ENCODE data around the gene PLCD1. TPM values are rescaled to one million over a fixed set of nuclear protein-coding genes. Genes with fewer than 3 reads are reported as not detected.

PLCD1 gene
- total and polyA plus RNA-seq, 2 experiments from 2014 or later = 16.0 to 24.4 TPM

- TF ChIP-seq EZH2phosphoT487 (IDR thresholded peaks at IDR 0.05; ENCODE audit: unreplicated experiment) (no peak), REST (IDR thresholded peaks at IDR 0.05; ENCODE audit: unreplicated experiment) (no peak), ZNF462 (CRISPR knock-in tag; IDR thresholded peaks at IDR 0.05) (no peak)
These were observed 60.4 kb downstream of the PLCD1 start (continued) for GRCh38 chr3:37968813-37969595.

GRCh38 chr3:37968199-37968598 lies 61.2 kb downstream of the PLCD1 start:
- H3K9me2 ChIP-seq (ENCODE audit: insufficient read depth) = no peaks in the 10 kb centered on the region
- H3K27me3 ChIP-seq (ENCODE audit: insufficient read depth) = no peaks in the 10 kb centered on the region
- no peak overlapping the region for H3K4me2 ChIP-seq
- peaks cover 6% of the 10 kb centered on the region; the same call in 2 of the 3 replicates for H3K36me3 Mint-ChIP-seq (ENCODE audit: low read depth)
- DNase-seq (ENCODE audit: low spot score) = no peak
- H3K9me3 Mint-ChIP-seq = no peaks in the 10 kb centered on the region
- H3F3A ChIP-seq (replicated peaks; ENCODE audit: low read depth) = no peaks in the 10 kb centered on the region
- no peak overlapping the region; the same call in 1 of the 2 replicates for H3K27ac Mint-ChIP-seq
- H3K36me3 ChIP-seq (ENCODE audit: insufficient read depth) = no peaks in the 10 kb centered on the region
- H4K20me1 ChIP-seq (replicated peaks; ENCODE audit: insufficient read depth) = no peaks in the 10 kb centered on the region
- peaks cover 2% of the 10 kb centered on the region for H3K27me3 Mint-ChIP-seq (ENCODE audit: insufficient read depth, low read depth, poor library complexity)
- H3K27ac ChIP-seq (ENCODE audit: low read depth) = no peak overlapping the region; the same call in 1 of the 2 replicates
- no peaks in the 10 kb centered on the region for H3K79me2 ChIP-seq (replicated peaks; ENCODE audit: insufficient read depth)
- peaks cover 24% of the 10 kb centered on the region for H3K4me1 Mint-ChIP-seq
- H3K4me3 Mint-ChIP-seq = no peak overlapping the region
- peaks cover 14% of the 10 kb centered on the region for H3K4me1 ChIP-seq (ENCODE audit: insufficient read depth)
- no peak for ATAC-seq
- no peak overlapping the region for H3K4me3 ChIP-seq
- H2AFZ ChIP-seq = no peak overlapping the region
- no peak for TF ChIP-seq ZNF462 (CRISPR knock-in tag; IDR thresholded peaks at IDR 0.05)
- no peak for TF ChIP-seq STAT1 (IDR thresholded peaks at IDR 0.05; ENCODE audit: unreplicated experiment)
